Stomach (tissue), 4 donors: ENCODE results near the gene TPCN1.
A peak's percentile ranks its signal among the peaks of the same experiment; 100 is the strongest.

Experiments used
- EP300 ChIP-seq: sonication (generic); formaldehyde crosslinking; IDR thresholded peaks from one replicate; pipeline ENCODE4 v1.6.1; 2017; ENCODE audit warnings: antibody characterized with exemption
- POLR2A ChIP-seq, 4 donors: fragments of 450-650 bp; IDR thresholded peaks; one replicate each; pipeline ENCODE4 v1.6.1; 2016; ENCODE audit warnings: antibody characterized with exemption in 4 of 4, control low read depth in 2 of 4, mild to moderate bottlenecking in 1 of 4, moderate library complexity in 1 of 4
- POLR2AphosphoS5 ChIP-seq, 3 donors: sonication (generic); formaldehyde crosslinking; IDR thresholded peaks; one replicate each; pipeline ENCODE4 v1.6.1; 2016; ENCODE audit warnings: antibody characterized with exemption in 3 of 3
- TF ChIP-seq, protein P1 (sequence below), 7 experiments: fragments of 450-650 bp in 4 of 7; fragments of 200-600 bp in 3 of 7; sonication (generic) in 3 of 7; IDR thresholded peaks; one replicate each; pipeline ENCODE4 v1.5.1; 2016 to 2019; ENCODE audit warnings: antibody characterized with exemption in 7 of 7, control low read depth in 2 of 7, mild to moderate bottlenecking in 1 of 7

DNA sequence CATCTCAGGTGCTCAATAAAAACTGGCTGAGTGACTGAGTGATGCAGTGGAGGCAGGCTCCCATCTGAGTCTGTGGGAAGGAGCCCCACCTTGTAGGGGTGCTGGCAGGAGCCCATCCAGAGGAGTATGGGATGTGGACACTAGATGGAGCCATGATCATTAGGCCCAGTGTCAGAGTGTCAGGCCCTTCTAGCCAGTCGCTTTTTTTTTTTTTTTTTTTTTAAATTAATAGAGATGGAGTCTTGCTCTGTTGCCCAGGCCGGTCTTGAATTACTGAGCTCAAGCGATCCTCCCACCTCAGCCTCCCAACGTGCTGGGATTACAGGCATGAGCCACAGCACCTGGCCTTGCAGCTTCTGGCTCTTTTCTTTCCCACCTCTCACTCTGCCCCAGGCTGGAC is 24.3 kb upstream of the TPCN1 start:
- TF ChIP-seq, protein P1, sequence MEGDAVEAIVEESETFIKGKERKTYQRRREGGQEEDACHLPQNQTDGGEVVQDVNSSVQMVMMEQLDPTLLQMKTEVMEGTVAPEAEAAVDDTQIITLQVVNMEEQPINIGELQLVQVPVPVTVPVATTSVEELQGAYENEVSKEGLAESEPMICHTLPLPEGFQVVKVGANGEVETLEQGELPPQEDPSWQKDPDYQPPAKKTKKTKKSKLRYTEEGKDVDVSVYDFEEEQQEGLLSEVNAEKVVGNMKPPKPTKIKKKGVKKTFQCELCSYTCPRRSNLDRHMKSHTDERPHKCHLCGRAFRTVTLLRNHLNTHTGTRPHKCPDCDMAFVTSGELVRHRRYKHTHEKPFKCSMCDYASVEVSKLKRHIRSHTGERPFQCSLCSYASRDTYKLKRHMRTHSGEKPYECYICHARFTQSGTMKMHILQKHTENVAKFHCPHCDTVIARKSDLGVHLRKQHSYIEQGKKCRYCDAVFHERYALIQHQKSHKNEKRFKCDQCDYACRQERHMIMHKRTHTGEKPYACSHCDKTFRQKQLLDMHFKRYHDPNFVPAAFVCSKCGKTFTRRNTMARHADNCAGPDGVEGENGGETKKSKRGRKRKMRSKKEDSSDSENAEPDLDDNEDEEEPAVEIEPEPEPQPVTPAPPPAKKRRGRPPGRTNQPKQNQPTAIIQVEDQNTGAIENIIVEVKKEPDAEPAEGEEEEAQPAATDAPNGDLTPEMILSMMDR (IDR thresholded peaks at IDR 0.05), result peak in 5 of 7 experiments; percentile 32 to 60 (median 42)
- no peak for TF ChIP-seq POLR2A (IDR thresholded peaks at IDR 0.05)
- TF ChIP-seq EP300, result no peak
- TF ChIP-seq POLR2AphosphoS5 (IDR thresholded peaks at IDR 0.05), result peak in 1 of 3 donors; percentile 32
